Loucy (cell line): ENCODE data around the gene GUCD1.

Experiments used
- H2AFZ ChIP-seq: fragments of 200-600 bp; sonication (generic); 2 replicates; pipeline ENCODE4 v1.6.0; 2016; ENCODE audit warnings: antibody characterized with exemption, mild to moderate bottlenecking, low read length, moderate library complexity
- H3F3A ChIP-seq: fragments of 200-600 bp; 2 replicates; pipeline ENCODE4 v1.6.0; 2016; ENCODE audit warnings: antibody characterized with exemption, low read depth, mild to moderate bottlenecking
- H3K27me3 ChIP-seq: fragments of 200-600 bp; sonication (generic); 2 replicates; pipeline ENCODE4 v1.6.1; 2014; ENCODE audit warnings: low read length, mild to moderate bottlenecking; ENCODE audit not compliant: insufficient read depth, poor library complexity, severe bottlenecking
- H3K36me3 ChIP-seq: fragments of 200-600 bp; sonication (generic); 2 replicates; pipeline ENCODE4 v1.6.1; 2016; ENCODE audit warnings: low read length; ENCODE audit not compliant: insufficient read depth
- H3K4me1 ChIP-seq: fragments of 200-600 bp; sonication (generic); 2 replicates; pipeline ENCODE4 v1.5.1; 2014; ENCODE audit warnings: low read length, mild to moderate bottlenecking; ENCODE audit not compliant: insufficient read depth, poor library complexity, severe bottlenecking
- H3K4me2 ChIP-seq: fragments of 200-600 bp; sonication (generic); 2 replicates; pipeline ENCODE4 v1.6.0; 2014; ENCODE audit warnings: antibody characterized with exemption, low read length, low read depth, mild to moderate bottlenecking; ENCODE audit not compliant: poor library complexity, severe bottlenecking
- H3K4me3 ChIP-seq: fragments of 200-600 bp; sonication (generic); 2 replicates; pipeline ENCODE4 v1.5.1; 2014; ENCODE audit warnings: low read length, mild to moderate bottlenecking, mixed read lengths; ENCODE audit not compliant: poor library complexity, severe bottlenecking
- H3K79me2 ChIP-seq: fragments of 200-600 bp; sonication (generic); 2 replicates; pipeline ENCODE4 v1.6.1; 2014; ENCODE audit warnings: low read length; ENCODE audit not compliant: insufficient read depth
- H3K9ac ChIP-seq: fragments of 200-600 bp; sonication (generic); 2 replicates; pipeline ENCODE4 v1.6.0; 2014; ENCODE audit warnings: mild to moderate bottlenecking, low read depth, low read length, moderate library complexity; ENCODE audit not compliant: poor library complexity, severe bottlenecking
- H3K9me2 ChIP-seq: fragments of 200-600 bp; sonication (generic); replicated peaks from 2 replicates; pipeline ENCODE4 v1.6.1; 2016; ENCODE audit warnings: low read depth, low read length, mixed read lengths
- H3K9me3 ChIP-seq: fragments of 200-600 bp; sonication (generic); 2 replicates; pipeline ENCODE4 v1.6.1; 2014; ENCODE audit warnings: mild to moderate bottlenecking, antibody characterized with exemption, low read length, low read depth; ENCODE audit not compliant: insufficient read depth
- H4K20me1 ChIP-seq: fragments of 200-600 bp; sonication (generic); 2 replicates; pipeline ENCODE4 v1.6.0; 2014; ENCODE audit warnings: antibody characterized with exemption, low read length, mild to moderate bottlenecking; ENCODE audit not compliant: insufficient read depth, poor library complexity, severe bottlenecking
- EZH2phosphoT487 ChIP-seq: fragments of 200-600 bp; IDR thresholded peaks from 2 replicates; pipeline ENCODE4 v1.6.1; 2018; ENCODE audit warnings: antibody characterized with exemption, mild to moderate bottlenecking, moderate library complexity, borderline replicate concordance
- TF ChIP-seq, protein P1 (sequence below): fragments of 200-600 bp; sonication (generic); conservative IDR thresholded peaks from 2 replicates; pipeline ENCODE4 v1.5.1; 2014; ENCODE audit warnings: mild to moderate bottlenecking, antibody characterized with exemption, low read length

GUCD1 gene

DNA sequence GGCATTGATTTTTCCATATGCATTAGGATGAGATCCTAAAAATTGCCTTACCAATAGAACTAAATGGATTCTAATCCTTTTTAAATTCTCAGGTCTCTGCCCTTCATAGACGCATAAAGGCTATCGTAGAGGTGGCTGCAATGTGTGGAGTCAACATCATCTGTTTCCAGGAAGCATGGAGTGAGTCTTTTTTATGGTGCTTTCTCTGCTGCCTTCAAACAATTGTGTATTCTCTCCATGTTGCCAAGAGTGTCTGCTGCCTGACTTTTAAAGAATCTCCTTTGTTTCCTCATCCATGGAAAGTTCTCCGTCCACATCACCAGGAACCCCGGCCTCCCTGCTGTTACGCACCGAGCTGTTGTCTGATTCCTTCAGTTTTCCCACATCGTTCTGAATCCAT lies 52.9 kb downstream of the GUCD1 start:
- no peak overlapping the region for H3K4me3 ChIP-seq
- H3K79me2 ChIP-seq, result no peaks in the 10 kb centered on the region
- no peaks in the 10 kb centered on the region for H3K9me3 ChIP-seq
- H3K27me3 ChIP-seq, result no peaks in the 10 kb centered on the region
- peak overlapping the region; percentile 36 for H3K9ac ChIP-seq
- H3K4me2 ChIP-seq, result no peak overlapping the region
- H3K4me1 ChIP-seq, result peaks cover 62% of the 10 kb centered on the region
- H4K20me1 ChIP-seq, result no peaks in the 10 kb centered on the region
- H2AFZ ChIP-seq, result no peak overlapping the region
- H3K9me2 ChIP-seq, result no peaks in the 10 kb centered on the region
- no peak for TF ChIP-seq EZH2phosphoT487
- TF ChIP-seq, protein P1, sequence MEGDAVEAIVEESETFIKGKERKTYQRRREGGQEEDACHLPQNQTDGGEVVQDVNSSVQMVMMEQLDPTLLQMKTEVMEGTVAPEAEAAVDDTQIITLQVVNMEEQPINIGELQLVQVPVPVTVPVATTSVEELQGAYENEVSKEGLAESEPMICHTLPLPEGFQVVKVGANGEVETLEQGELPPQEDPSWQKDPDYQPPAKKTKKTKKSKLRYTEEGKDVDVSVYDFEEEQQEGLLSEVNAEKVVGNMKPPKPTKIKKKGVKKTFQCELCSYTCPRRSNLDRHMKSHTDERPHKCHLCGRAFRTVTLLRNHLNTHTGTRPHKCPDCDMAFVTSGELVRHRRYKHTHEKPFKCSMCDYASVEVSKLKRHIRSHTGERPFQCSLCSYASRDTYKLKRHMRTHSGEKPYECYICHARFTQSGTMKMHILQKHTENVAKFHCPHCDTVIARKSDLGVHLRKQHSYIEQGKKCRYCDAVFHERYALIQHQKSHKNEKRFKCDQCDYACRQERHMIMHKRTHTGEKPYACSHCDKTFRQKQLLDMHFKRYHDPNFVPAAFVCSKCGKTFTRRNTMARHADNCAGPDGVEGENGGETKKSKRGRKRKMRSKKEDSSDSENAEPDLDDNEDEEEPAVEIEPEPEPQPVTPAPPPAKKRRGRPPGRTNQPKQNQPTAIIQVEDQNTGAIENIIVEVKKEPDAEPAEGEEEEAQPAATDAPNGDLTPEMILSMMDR, result no peak
- H3K36me3 ChIP-seq, result no peaks in the 10 kb centered on the region
- H3F3A ChIP-seq, result no peaks in the 10 kb centered on the region

GRCh38 chr22:24501301-24502005 lies 53.5 kb downstream of the GUCD1 start:
- Histone ChIP-seq H3K9me2 (no peaks in the 10 kb centered on the region), H3K4me1 (peaks cover 62% of the 10 kb centered on the region), H3K4me2 (no peak overlapping the region), H3F3A (no peaks in the 10 kb centered on the region), H3K9me3 (no peaks in the 10 kb centered on the region), H2AFZ (no peak overlapping the region), H4K20me1 (no peaks in the 10 kb centered on the region), H3K4me3 (no peak overlapping the region), H3K36me3 (no peaks in the 10 kb centered on the region), H3K9ac (no peak overlapping the region), H3K27me3 (no peaks in the 10 kb centered on the region), H3K79me2 (no peaks in the 10 kb centered on the region)
- no peak for TF ChIP-seq EZH2phosphoT487
- TF ChIP-seq, protein P1, result no peak

DNA sequence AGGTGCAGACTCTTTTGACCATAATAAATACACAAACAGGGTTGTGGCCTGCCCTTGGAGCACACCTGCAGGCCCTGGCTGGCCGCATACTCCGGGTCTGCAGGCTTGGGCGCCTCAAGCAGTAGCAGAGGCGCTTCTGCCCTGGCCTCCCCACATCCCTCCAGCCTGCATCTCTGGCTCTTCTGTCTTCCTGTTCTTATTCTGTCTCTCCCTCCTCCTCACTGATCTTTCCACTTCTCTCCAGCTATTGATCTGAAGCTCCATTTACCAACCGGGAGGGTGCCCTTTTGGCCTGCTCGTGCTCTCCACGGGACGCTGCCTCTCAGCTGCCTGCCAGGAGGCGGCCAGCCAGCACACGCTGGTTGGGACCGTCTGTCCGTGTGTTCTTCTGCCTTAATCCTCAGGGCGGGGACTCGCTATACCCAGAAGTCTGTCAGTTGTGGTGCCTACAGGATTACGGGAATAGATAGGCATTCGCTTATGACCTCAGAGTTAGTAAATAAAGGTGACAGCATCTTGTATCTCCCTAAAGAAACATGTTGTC lies 54.6 kb downstream of the GUCD1 start:
- no peaks in the 10 kb centered on the region for H4K20me1 ChIP-seq
- no peaks in the 10 kb centered on the region for H3K9me3 ChIP-seq
- no peaks in the 10 kb centered on the region for H3F3A ChIP-seq
- H3K4me1 ChIP-seq, result peaks cover 63% of the 10 kb centered on the region
- no peaks in the 10 kb centered on the region for H3K9me2 ChIP-seq
- H3K79me2 ChIP-seq, result no peaks in the 10 kb centered on the region
- no peak overlapping the region for H3K9ac ChIP-seq
- H3K27me3 ChIP-seq, result no peaks in the 10 kb centered on the region
- no peak overlapping the region for H3K4me3 ChIP-seq
- no peak for TF ChIP-seq EZH2phosphoT487
- TF ChIP-seq, protein P1, result no peak
- H2AFZ ChIP-seq, result no peak overlapping the region
- H3K36me3 ChIP-seq, result no peaks in the 10 kb centered on the region
- no peak overlapping the region for H3K4me2 ChIP-seq
